ENCODE data around the gene OTOP3.
"Not testable (repeated sequence)": the region's sequence is repeated elsewhere in the genome, so short reads cannot be mapped to it uniquely, and the experiment has no call there.

OTOP3 gene

GRCh38 chr17:74935585-74936469, at the start of gene OTOP3:
TSS of gene OTOP3 (plus strand) at chr17:74935898. CDS start at chr17:74935922, 24 bp downstream.
- DNase-seq (ENCODE audit: low spot score): no peak

- DNase-seq (ENCODE audit: low spot score): no peak
Measured at GRCh38 chr17:74888469-74888868, 47.2 kb upstream of the OTOP3 start.

GRCh38 chr17:74890554-74890953, 45.1 kb upstream of the OTOP3 start:
- no peak for DNase-seq (ENCODE audit: low spot score)

GRCh38 chr17:74892013-74892841, 43.5 kb upstream of the OTOP3 start:
- peak; percentile 80 for DNase-seq (ENCODE audit: low spot score)

GRCh38 chr17:74892974-74893911, 42.5 kb upstream of the OTOP3 start, which contains the start of gene FADS6:
TSS of gene FADS6 (minus strand) at chr17:74893633. CDS start at chr17:74893595, 38 bp downstream.
- DNase-seq (ENCODE audit: low spot score): peak; percentile 27

GRCh38 chr17:74893936-74894671, 41.6 kb upstream of the OTOP3 start:
- DNase-seq (ENCODE audit: low spot score): no peak

- no peak for DNase-seq (ENCODE audit: low spot score)
Measured at GRCh38 chr17:74898376-74898946, 37.2 kb upstream of the OTOP3 start.

GRCh38 chr17:74900208-74900607, 35.5 kb upstream of the OTOP3 start:
- DNase-seq (ENCODE audit: low spot score): no peak

GRCh38 chr17:74901353-74902135, 34.2 kb upstream of the OTOP3 start:
- no peak for DNase-seq (ENCODE audit: low spot score)

GRCh38 chr17:74903034-74903433, 32.7 kb upstream of the OTOP3 start:
- no peak for DNase-seq (ENCODE audit: low spot score)

- no peak for DNase-seq (ENCODE audit: low spot score)
Measured at GRCh38 chr17:74903671-74904070, 32.0 kb upstream of the OTOP3 start.

GRCh38 chr17:74904687-74905409, 30.9 kb upstream of the OTOP3 start:
- DNase-seq (ENCODE audit: low spot score): no peak

- DNase-seq (ENCODE audit: low spot score): not testable (repeated sequence)
Measured at GRCh38 chr17:74906214-74906793, 29.4 kb upstream of the OTOP3 start.

- no peak for DNase-seq (ENCODE audit: low spot score)
Measured at GRCh38 chr17:74907012-74907411, 28.7 kb upstream of the OTOP3 start.

GRCh38 chr17:74909097-74909496, 26.6 kb upstream of the OTOP3 start:
- DNase-seq (ENCODE audit: low spot score): not testable (repeated sequence)

GRCh38 chr17:74911423-74911822, 24.3 kb upstream of the OTOP3 start:
- DNase-seq (ENCODE audit: low spot score): not testable (repeated sequence)

GRCh38 chr17:74916136-74916850, 19.4 kb upstream of the OTOP3 start:
- DNase-seq (ENCODE audit: low spot score): no peak

GRCh38 chr17:74916851-74917199, 18.9 kb upstream of the OTOP3 start:
- DNase-seq (ENCODE audit: low spot score): no peak
